Dermis blood vessel endothelial cell (primary cell): ENCODE results near the gene TUNAR. TPM values are rescaled to one million over a fixed set of nuclear protein-coding genes. Genes with fewer than 3 reads are reported as not detected.

ENCODE experiments used
- DNase-seq: peaks from one replicate; pipeline ENCODE4 v3.0.0; 2010
- total RNA-seq: library from RNA; depleted of rRNA; stranded (reverse); fragments of >200 nt; gene quantifications from 2 replicates; pipeline ENCODE4 v1.2.3, GENCODE V29; 2014

The TUNAR gene
- not detected in 2 replicates for total RNA-seq

GRCh38 chr14:95876761-95877538 lies at the start of gene TUNAR:
Gene TUNAR (plus strand): TSS chr14:95876832.
- no peak for DNase-seq

GRCh38 chr14:95828649-95829265 lies 47.9 kb upstream of the TUNAR start:
- no peak for DNase-seq

GRCh38 chr14:95829321-95829720 lies 47.3 kb upstream of the TUNAR start:
- no peak for DNase-seq

GRCh38 chr14:95830386-95830785 lies 46.2 kb upstream of the TUNAR start:
- no peak for DNase-seq

- DNase-seq, result no peak
Measured at GRCh38 chr14:95831041-95831440, 45.6 kb upstream of the TUNAR start.

- no peak for DNase-seq
Measured at GRCh38 chr14:95831468-95831867, 45.2 kb upstream of the TUNAR start.

- no peak for DNase-seq
Measured at GRCh38 chr14:95832012-95832411, 44.6 kb upstream of the TUNAR start.

- no peak for DNase-seq
Measured at GRCh38 chr14:95833429-95833828, 43.2 kb upstream of the TUNAR start.

- no peak for DNase-seq
Measured at GRCh38 chr14:95834496-95834895, 42.1 kb upstream of the TUNAR start.

GRCh38 chr14:95835121-95835730 lies 41.4 kb upstream of the TUNAR start:
- no peak for DNase-seq

GRCh38 chr14:95838862-95839261 lies 37.8 kb upstream of the TUNAR start:
- DNase-seq, result no peak

- no peak for DNase-seq
Measured at GRCh38 chr14:95840094-95840700, 36.4 kb upstream of the TUNAR start.

GRCh38 chr14:95841668-95842067 lies 35.0 kb upstream of the TUNAR start:
- no peak for DNase-seq

- no peak for DNase-seq
Measured at GRCh38 chr14:95849761-95850160, 26.9 kb upstream of the TUNAR start.

GRCh38 chr14:95850429-95850828 lies 26.2 kb upstream of the TUNAR start:
- DNase-seq, result no peak

GRCh38 chr14:95855606-95856005 lies 21.0 kb upstream of the TUNAR start:
- DNase-seq, result no peak

- no peak for DNase-seq
Measured at GRCh38 chr14:95857275-95857674, 19.4 kb upstream of the TUNAR start.

- DNase-seq, result no peak
Measured at GRCh38 chr14:95858893-95859292, 17.7 kb upstream of the TUNAR start.

- DNase-seq, result no peak
Measured at GRCh38 chr14:95862243-95862642, 14.4 kb upstream of the TUNAR start.

GRCh38 chr14:95863295-95863694 lies 13.3 kb upstream of the TUNAR start:
- DNase-seq, result no peak

- no peak for DNase-seq
Measured at GRCh38 chr14:95869776-95870175, 6.9 kb upstream of the TUNAR start.

- no peak for DNase-seq
Measured at GRCh38 chr14:95870772-95871171, 5.9 kb upstream of the TUNAR start.

- DNase-seq, result no peak
Measured at GRCh38 chr14:95871531-95871930, 5.1 kb upstream of the TUNAR start.

GRCh38 chr14:95872777-95873176 lies 3.9 kb upstream of the TUNAR start:
- DNase-seq, result no peak
